ENCODE measurements around the gene MLPH. TPM values are rescaled to one million over a fixed set of nuclear protein-coding genes. Genes with fewer than 3 reads are reported as not detected.

The MLPH gene
- total and polyA plus RNA-seq, 12 donors: 0.12 to 3.6 (median 0.84) TPM; not detected in 1

DNA sequence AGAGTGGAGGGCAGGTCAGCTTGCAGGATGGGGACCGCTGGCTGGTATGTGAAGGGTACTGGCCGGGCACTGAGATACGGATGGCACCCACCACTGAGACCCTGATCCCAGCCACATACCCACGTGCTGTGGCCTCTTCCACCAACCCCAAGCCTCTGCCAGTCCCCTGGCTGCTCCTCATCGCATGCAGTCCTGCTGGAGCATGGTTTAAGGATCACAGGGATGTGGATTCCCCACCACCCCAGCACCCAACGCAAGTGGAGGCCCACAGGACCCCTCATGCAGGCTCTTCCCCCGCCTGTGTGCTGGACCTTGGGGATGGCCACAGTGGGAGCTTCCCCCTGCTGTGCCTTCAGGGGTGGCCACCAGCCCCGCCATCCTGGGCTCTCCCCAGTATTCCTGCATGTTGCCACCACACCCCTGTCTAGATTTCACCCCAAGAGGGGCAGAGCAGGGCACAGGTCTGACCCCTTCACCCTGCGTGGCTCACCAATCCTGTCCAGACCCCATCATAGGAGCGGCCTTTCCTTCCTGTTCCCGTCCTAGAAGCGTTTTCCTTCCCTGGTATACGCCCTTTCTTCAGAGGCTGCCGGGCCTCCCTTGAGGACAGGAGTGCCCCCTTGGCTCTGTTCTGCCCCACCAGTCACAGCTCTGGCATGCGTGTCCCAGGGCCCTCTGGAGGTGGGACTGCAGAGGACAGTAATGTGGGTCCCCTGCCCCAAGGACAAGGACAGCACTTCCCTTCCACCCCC, 18.3 kb downstream of the MLPH start:
- H3K27ac ChIP-seq: no peak overlapping the region
- no peaks in the 10 kb centered on the region for H3K27me3 ChIP-seq
- TF ChIP-seq POLR2A (IDR thresholded peaks at IDR 0.05): no peak
- TF ChIP-seq, protein P1, sequence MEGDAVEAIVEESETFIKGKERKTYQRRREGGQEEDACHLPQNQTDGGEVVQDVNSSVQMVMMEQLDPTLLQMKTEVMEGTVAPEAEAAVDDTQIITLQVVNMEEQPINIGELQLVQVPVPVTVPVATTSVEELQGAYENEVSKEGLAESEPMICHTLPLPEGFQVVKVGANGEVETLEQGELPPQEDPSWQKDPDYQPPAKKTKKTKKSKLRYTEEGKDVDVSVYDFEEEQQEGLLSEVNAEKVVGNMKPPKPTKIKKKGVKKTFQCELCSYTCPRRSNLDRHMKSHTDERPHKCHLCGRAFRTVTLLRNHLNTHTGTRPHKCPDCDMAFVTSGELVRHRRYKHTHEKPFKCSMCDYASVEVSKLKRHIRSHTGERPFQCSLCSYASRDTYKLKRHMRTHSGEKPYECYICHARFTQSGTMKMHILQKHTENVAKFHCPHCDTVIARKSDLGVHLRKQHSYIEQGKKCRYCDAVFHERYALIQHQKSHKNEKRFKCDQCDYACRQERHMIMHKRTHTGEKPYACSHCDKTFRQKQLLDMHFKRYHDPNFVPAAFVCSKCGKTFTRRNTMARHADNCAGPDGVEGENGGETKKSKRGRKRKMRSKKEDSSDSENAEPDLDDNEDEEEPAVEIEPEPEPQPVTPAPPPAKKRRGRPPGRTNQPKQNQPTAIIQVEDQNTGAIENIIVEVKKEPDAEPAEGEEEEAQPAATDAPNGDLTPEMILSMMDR (IDR thresholded peaks at IDR 0.05): no peak
- H3K9me3 ChIP-seq (replicated peaks in 1 of 3): no peaks in the 10 kb centered on the region
- H3K4me1 ChIP-seq (replicated peaks in 1 of 2): no peaks in the 10 kb centered on the region
- DNase-seq: no peak
- no peaks in the 10 kb centered on the region for H3K36me3 ChIP-seq (replicated peaks in 1 of 2)
- intact Hi-C loops (cut with DNase I): no loop called here
- 78 to 89% (median 82%) methylated on average over 11 to 15 of the region's 15 CpGs for WGBS, 4 donors
- no peak overlapping the region for H3K4me3 ChIP-seq

DNA sequence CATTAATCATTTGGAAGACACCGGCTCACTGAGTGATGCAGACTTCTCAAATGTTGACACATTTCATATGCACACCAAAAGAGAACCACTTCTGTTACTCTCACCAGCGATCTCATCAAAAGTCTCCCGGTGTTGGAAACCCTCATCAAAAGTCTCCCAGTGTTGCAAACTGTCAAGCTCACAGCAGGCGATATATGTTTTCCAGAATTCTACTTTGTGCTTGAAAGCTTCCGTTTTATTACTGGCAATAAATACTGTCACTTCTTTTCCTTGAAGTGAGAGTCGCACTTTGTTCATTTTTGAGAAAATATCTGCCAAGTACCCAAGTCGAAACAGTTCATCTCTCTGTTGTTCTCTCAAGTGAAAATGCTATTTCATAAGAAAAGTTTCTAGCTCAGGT, 20.5 kb downstream of the MLPH start:
- H3K9me3 ChIP-seq (replicated peaks in 1 of 3): no peaks in the 10 kb centered on the region
- H3K4me1 ChIP-seq (replicated peaks in 1 of 2): no peaks in the 10 kb centered on the region
- TF ChIP-seq, protein P1 (IDR thresholded peaks at IDR 0.05): no peak
- TF ChIP-seq POLR2A (IDR thresholded peaks at IDR 0.05): no peak
- H3K4me3 ChIP-seq: no peak overlapping the region
- no peaks in the 10 kb centered on the region for H3K27me3 ChIP-seq
- intact Hi-C loops (cut with DNase I): no loop called here
- 67 to 79% (median 71%) methylated on average over 7 of the region's 7 CpGs for whole genome bisulfite sequencing, 4 donors
- no peak overlapping the region for H3K27ac ChIP-seq
- H3K36me3 ChIP-seq (replicated peaks in 1 of 2): no peaks in the 10 kb centered on the region
- no peak for DNase-seq

DNA sequence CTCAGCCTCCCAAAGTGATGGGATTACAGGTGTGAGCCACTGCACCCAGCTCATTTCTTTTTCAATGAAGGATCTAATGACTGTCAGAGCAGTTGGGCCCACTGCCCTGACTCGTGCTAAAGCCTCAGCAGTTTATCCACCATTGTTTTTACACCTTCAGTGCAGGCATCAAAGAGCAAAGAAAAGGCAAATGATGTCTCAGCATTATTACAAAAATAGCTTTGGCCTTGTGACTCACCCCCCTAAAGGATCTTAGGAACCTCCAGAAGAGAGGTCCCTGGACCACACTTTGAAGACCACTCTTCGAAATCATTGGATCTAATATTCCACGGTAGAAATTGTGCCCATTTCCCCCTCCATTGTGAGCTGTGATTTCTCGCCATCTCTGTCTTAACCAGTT, 21.3 kb downstream of the MLPH start:
- DNase-seq: no peak
- WGBS, 4 donors: 80 to 87% (median 83%) methylated on average over 3 to 4 of the region's 4 CpGs
- H3K4me3 ChIP-seq: no peak overlapping the region
- no peak for TF ChIP-seq POLR2A (IDR thresholded peaks at IDR 0.05)
- TF ChIP-seq, protein P1 (IDR thresholded peaks at IDR 0.05): no peak
- no peak overlapping the region for H3K27ac ChIP-seq
- H3K4me1 ChIP-seq (replicated peaks in 1 of 2): peaks cover 5 to 7% of the 10 kb centered on the region in 2 donors
- H3K9me3 ChIP-seq (replicated peaks in 1 of 3): no peaks in the 10 kb centered on the region
- no peaks in the 10 kb centered on the region for H3K36me3 ChIP-seq (replicated peaks in 1 of 2)
- intact Hi-C loops (cut with DNase I): no loop called here
- H3K27me3 ChIP-seq: no peaks in the 10 kb centered on the region

DNA sequence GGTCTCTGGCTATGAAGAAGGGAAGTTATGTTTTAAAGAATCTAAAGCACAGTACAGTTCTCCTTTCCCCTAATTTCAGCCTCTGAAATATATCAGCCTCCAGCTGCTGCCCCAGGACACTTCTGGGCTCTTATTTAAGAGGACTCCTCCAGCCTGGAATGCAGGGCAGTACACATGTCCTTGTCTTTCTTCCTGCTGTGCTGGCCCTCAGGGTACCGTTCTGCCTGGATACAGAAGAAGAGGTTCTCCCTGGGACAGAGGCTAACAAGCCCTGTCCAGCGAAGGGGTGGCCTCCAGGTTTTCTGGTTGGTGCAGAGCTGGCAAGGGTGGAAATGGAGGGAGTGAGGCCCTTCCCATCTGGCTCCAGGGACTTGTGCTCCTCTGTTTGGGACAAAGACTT, 22.1 kb downstream of the MLPH start:
- no peaks in the 10 kb centered on the region for H3K27me3 ChIP-seq
- H3K4me3 ChIP-seq: no peak overlapping the region
- no peaks in the 10 kb centered on the region for H3K9me3 ChIP-seq (replicated peaks in 1 of 3)
- 58 to 88% (median 71%) methylated on average over 2 of the region's 2 CpGs for whole genome bisulfite sequencing, 4 donors
- DNase-seq: no peak
- H3K36me3 ChIP-seq (replicated peaks in 1 of 2): no peaks in the 10 kb centered on the region
- no peak overlapping the region for H3K27ac ChIP-seq
- no peak for TF ChIP-seq POLR2A (IDR thresholded peaks at IDR 0.05)
- TF ChIP-seq, protein P1 (IDR thresholded peaks at IDR 0.05): no peak
- intact Hi-C loops (cut with DNase I): no loop called here
- peaks cover 5 to 13% of the 10 kb centered on the region in 2 donors for H3K4me1 ChIP-seq (replicated peaks in 1 of 2)
